ENCODE data around the gene CDK10.
A peak's percentile ranks its signal among the peaks of the same experiment; 100 is the strongest.

The CDK10 gene

DNA sequence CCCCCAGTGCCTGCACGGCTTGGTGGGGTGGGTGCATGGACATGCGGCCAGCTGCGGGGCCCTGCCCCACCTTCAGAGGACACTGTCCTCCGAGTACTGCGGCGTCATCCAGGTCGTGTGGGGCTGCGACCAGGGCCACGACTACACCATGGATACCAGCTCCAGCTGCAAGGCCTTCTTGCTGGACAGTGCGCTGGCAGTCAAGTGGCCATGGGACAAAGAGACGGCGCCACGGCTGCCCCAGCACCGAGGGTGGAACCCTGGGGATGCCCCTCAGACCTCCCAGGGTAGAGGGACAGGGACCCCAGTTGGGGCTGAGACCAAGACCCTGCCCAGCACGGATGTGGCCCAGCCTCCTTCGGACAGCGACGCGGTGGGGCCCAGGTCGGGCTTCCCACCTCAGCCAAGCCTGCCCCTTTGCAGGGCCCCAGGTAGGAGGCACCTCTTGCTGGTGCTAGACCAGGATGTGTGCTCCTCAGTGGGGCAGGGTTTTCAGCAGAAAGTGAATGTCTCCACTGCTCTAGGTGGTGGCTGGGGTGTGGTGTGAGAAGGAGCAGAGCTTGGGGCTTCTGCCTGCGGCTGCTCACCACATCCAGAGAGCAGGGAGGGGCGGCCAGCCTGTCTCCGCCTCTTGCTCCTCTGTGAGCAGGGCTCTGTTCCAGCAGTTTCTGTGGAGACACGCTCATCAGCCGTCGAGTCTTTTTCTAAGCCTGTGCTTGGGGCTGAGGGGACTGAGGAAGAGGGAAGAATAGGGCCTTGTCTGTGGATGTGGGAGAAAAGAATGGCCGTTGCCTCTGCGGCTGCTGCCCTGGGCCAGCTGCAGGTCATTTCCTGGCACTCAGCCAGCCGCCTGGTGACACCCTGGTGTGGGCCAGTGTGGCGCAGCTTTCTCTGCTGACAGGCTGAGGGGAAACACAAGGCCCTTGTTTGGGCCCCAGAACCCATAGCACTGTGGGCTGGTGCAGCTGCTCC, 37.1 kb downstream of the CDK10 start:
- peak overlapping the region; percentile 88 for H3K27ac Mint-ChIP-seq
- no peaks in the 10 kb centered on the region for H3K27me3 Mint-ChIP-seq
- H3K4me3 Mint-ChIP-seq: peak overlapping the region; percentile 92
- no peaks in the 10 kb centered on the region for H3K9me3 Mint-ChIP-seq (ENCODE audit: low read depth)
- peaks cover 9% of the 10 kb centered on the region for H3K36me3 Mint-ChIP-seq
- peaks cover 49% of the 10 kb centered on the region for H3K4me1 Mint-ChIP-seq (ENCODE audit: low read depth)

DNA sequence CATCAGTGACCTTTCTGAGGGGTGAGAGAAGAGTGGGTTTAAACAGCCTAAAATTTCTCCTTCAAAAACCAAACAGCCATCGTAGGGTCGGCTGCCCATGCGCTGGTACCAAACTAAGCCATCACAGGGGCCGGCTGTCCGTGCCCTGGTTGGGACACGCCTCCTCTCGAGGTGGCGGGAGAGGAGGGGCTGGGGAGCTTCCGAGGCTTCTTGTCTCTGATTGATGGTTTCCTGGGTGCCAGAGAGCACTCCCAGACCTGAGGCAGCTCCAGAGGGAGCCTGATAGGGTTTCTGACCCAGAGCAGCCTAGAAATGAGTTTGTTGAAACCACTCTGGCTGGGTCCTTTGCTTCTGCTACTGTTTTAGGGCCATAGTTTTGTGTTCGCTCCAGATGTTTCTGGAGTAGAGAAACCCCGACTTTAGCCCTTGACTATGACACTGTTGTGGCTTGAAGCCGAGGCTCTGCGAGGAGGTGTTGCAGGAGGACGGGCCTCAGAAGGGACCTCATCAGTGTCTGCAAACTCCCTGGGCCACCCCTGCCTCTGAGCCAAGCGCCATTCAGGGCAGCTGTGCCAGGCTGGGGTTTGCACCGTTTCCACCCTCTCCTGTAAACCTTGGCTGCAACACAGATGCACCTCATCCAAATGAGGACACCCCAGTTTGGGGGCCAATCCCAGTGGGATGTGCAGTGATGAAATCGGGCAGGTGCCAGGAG, 41.1 kb downstream of the CDK10 start:
- peak overlapping the region; percentile 55 for H3K4me3 Mint-ChIP-seq
- H3K9me3 Mint-ChIP-seq (ENCODE audit: low read depth): no peaks in the 10 kb centered on the region
- H3K36me3 Mint-ChIP-seq: peaks cover 11% of the 10 kb centered on the region
- H3K27me3 Mint-ChIP-seq: no peaks in the 10 kb centered on the region
- H3K4me1 Mint-ChIP-seq (ENCODE audit: low read depth): peaks cover 59% of the 10 kb centered on the region
- peak overlapping the region; percentile 80 for H3K27ac Mint-ChIP-seq

DNA sequence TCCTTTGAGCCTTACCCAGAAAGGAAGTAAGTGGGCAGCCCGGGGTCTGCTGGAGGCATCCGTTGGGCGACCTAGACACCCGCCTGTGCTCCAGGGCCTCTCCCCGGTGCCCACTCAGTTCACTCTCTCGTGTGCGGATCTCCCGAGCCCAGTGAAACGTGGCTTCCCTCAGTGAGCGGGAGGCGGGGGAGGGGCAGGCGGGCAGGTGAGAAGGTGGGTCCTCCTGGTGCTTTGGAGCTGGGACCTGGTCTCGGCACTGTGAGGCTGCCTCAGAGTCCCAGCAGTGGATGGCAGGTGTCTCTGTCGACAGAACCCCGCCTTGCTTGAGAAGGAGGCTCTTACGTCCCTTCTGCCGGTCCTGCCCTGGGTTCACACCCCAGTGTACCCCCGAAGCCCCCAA, 42.8 kb downstream of the CDK10 start:
- Mint-ChIP-seq H3K27me3 (no peaks in the 10 kb centered on the region), H3K27ac (peak overlapping the region; percentile 61), H3K9me3 (ENCODE audit: low read depth) (no peaks in the 10 kb centered on the region), H3K4me1 (ENCODE audit: low read depth) (peaks cover 52% of the 10 kb centered on the region), H3K4me3 (no peak overlapping the region), H3K36me3 (peaks cover 6% of the 10 kb centered on the region)

DNA sequence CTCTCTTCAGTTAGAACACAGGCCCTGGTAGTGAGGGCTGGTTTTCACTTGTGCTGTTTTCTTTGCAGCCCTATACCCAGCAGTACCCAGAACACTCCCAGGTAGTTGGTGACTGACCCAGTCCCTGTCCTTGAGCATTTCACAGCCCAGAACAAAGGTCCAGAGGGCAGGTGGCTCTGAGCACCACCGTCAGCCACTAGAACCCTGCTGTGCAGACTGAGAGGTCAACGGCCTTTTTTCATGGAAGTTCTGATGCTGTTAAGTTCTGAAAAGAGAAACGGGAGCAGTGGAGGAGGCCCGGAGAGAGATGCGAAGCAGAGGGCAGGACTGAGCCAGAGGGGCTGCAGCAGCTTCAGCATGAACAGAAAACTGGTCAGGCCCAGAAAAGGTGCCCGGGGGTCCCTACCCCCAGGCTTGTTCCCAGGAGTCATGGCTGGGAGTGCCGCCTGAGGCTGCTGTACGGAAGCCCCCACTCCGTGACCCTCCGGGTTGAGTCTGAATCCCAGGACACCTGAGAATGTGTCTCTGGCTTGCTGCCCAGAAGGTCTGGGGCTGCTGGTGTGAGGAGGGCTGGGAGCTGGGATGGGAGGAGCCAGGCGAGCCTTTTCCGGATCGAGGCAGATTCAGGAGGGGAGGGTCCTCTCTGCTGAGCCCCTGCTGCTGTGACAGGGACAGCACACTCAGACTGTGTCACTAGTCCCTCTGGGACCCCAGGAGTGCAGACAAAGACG, 43.5 kb downstream of the CDK10 start:
- peak overlapping the region; percentile 46 for H3K27ac Mint-ChIP-seq
- H3K36me3 Mint-ChIP-seq: peaks cover 8% of the 10 kb centered on the region
- peaks cover 53% of the 10 kb centered on the region for H3K4me1 Mint-ChIP-seq (ENCODE audit: low read depth)
- no peak overlapping the region for H3K4me3 Mint-ChIP-seq
- H3K27me3 Mint-ChIP-seq: no peaks in the 10 kb centered on the region
- no peaks in the 10 kb centered on the region for H3K9me3 Mint-ChIP-seq (ENCODE audit: low read depth)

DNA sequence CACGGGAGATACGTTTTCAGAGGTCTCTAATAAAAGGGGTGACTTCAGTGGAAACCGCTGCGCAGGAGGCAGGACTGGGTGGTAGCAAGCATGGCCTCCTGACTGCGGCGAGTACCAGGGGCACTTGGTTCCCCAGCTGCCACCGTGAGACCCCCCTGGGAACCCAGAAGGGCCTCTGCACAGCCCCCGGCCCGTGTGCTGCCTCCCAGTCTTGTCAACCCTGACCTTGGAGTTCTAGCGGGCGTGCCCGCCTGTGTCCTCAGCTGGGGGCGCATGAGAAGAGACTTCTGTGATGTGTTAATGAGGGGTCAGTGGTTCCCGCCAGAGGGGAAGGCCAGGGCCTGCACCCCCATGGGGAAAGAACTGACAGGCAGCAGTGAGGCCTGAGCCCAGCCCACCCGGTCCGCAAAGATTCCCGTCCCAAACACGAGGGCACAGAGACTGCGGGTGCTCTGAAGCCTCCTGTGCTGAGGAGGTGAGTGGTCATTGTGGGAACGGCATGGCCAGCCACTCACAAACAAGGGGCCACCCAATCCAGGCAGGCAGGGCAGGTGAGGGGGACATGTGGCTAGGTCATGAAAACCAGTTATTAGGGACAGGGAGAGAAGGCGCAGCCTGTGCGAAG, 44.2 kb downstream of the CDK10 start:
- Mint-ChIP-seq H3K4me3 (no peak overlapping the region), H3K4me1 (ENCODE audit: low read depth) (peaks cover 56% of the 10 kb centered on the region), H3K27me3 (no peaks in the 10 kb centered on the region), H3K36me3 (peaks cover 8% of the 10 kb centered on the region), H3K9me3 (ENCODE audit: low read depth) (no peaks in the 10 kb centered on the region), H3K27ac (no peak overlapping the region)

DNA sequence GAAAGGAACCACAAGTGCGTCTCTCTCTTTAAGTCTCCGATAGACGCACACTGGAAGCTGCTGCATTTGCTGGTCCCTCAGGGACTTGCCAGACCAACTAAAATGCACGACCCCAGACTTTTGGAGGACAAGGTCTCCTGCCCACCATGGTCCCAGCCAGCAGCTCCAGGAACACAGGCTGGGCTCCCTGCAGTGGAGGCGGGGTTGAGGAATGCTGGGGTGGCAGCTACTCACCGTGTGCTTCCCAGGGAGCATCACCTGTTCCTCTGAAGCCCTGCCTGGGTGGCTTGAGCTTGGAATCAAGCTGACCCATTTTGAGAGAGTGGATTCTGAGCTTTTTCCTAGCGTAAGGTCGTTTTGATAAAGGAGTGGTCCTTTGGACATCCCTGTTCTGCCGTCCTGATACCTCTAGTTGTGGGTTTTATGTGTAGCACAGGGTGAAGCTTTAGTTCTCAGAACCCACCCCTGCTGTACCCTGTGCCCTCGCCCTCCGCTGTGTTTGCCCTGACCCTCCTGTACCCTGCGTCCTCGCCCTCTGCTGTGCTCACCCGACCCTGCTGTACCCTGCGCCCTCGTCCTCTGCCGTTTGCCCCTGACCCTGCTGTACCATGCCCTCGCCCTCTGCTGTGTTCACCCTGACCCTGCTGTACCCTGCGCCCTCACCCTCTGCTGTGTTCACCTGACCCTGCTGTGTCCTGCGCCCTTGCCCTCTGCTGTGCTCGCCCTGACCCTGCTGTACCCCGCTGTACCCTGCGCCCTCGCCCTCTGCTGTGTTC, 45.8 kb downstream of the CDK10 start:
- peaks cover 58% of the 10 kb centered on the region for H3K4me1 Mint-ChIP-seq (ENCODE audit: low read depth)
- no peak overlapping the region for H3K4me3 Mint-ChIP-seq
- no peaks in the 10 kb centered on the region for H3K27me3 Mint-ChIP-seq
- H3K36me3 Mint-ChIP-seq: peaks cover 4% of the 10 kb centered on the region
- no peaks in the 10 kb centered on the region for H3K9me3 Mint-ChIP-seq (ENCODE audit: low read depth)
- peak overlapping the region; percentile 46 for H3K27ac Mint-ChIP-seq

DNA sequence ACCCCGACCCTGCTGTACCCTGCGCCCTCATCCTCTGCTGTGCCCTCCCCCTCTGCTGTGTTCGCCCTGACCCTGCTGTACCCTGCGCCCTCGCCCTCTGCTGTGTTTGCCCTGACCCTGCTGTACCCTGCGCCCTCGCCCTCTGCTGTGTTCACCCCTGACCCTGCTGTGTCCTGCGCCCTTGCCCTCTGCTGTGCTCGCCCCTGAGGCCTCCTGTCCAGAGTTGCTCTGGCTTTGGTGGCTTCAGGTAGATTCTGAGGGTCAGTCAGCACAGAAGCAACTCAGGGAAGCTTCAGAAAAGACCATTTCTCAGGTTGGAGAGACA, 46.4 kb downstream of the CDK10 start:
- Mint-ChIP-seq H3K9me3 (ENCODE audit: low read depth) (no peaks in the 10 kb centered on the region), H3K4me1 (ENCODE audit: low read depth) (peaks cover 58% of the 10 kb centered on the region), H3K36me3 (peaks cover 4% of the 10 kb centered on the region)

DNA sequence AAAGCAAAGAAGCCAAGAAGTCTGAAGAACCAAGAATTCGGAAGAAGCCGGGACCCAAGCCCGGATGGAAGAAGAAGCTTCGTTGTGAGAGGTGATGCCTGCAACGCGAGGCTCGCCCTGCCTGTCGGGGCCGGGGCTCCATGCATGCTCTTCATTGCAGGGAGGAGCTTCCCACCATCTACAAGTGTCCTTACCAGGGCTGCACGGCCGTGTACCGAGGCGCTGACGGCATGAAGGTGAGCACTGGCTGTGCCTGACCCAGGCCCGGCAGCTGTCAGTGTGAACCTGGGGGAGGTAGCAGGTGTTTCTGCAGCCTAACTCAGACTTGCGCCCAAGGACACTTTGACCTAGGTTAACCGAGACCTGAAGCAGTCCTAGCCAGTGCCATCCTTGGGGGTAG, 46.8 kb downstream of the CDK10 start:
- no peaks in the 10 kb centered on the region for H3K27me3 Mint-ChIP-seq
- H3K4me3 Mint-ChIP-seq: no peak overlapping the region
- no peak overlapping the region for H3K27ac Mint-ChIP-seq
- H3K9me3 Mint-ChIP-seq (ENCODE audit: low read depth): no peaks in the 10 kb centered on the region
- peaks cover 4% of the 10 kb centered on the region for H3K36me3 Mint-ChIP-seq
- peaks cover 59% of the 10 kb centered on the region for H3K4me1 Mint-ChIP-seq (ENCODE audit: low read depth)

More for the DNA sequence above, 46.4 kb downstream of the CDK10 start:
- H3K4me3 Mint-ChIP-seq: no peak overlapping the region
- H3K27ac Mint-ChIP-seq: no peak overlapping the region
- H3K27me3 Mint-ChIP-seq: no peaks in the 10 kb centered on the region

DNA sequence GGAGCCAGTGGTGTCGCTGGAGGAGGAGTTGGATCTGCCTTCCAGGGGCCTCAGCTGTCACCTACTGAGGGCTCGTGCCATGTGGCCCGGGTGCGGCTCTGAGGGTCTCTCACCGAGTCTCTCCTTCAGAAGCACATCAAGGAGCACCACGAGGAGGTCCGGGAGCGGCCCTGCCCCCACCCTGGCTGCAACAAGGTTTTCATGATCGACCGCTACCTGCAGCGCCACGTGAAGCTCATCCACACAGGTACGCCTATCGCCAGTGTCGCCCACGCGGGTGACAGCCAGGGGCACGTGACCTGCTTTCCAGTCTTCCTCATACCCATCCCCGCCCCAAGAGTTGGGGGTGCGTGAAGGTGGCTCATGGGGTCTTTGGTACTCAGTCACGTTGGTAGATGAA, 47.3 kb downstream of the CDK10 start:
- Mint-ChIP-seq H3K4me1 (ENCODE audit: low read depth) (peaks cover 58% of the 10 kb centered on the region), H3K27ac (no peak overlapping the region), H3K36me3 (peaks cover 4% of the 10 kb centered on the region), H3K4me3 (no peak overlapping the region), H3K27me3 (no peaks in the 10 kb centered on the region), H3K9me3 (ENCODE audit: low read depth) (no peaks in the 10 kb centered on the region)

DNA sequence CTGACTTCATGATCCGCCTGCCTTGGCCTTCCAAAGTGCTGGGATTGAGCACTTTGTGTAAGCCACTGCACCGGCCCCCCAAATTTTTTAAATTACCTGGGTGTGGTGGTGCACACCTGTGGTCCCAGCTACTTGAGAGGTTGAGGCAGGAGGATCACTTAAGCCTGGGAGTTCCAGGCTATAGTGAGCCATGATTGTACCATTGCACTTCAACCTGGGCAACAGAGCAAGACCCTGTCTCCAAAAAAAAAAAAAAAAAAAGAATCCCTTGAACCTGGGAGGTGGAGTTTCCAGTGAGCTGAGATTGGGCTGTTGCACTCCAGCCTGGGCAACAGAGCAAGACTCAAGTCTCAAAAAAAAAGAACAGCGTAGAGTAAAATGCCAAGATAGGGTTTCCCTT, 50.1 kb downstream of the CDK10 start:
- no peaks in the 10 kb centered on the region for H3K9me3 Mint-ChIP-seq (ENCODE audit: low read depth)
- H3K36me3 Mint-ChIP-seq: peaks cover 4% of the 10 kb centered on the region
- H3K4me1 Mint-ChIP-seq (ENCODE audit: low read depth): peaks cover 48% of the 10 kb centered on the region
- H3K27me3 Mint-ChIP-seq: no peaks in the 10 kb centered on the region
- H3K4me3 Mint-ChIP-seq: no peak overlapping the region
- H3K27ac Mint-ChIP-seq: no peak overlapping the region

DNA sequence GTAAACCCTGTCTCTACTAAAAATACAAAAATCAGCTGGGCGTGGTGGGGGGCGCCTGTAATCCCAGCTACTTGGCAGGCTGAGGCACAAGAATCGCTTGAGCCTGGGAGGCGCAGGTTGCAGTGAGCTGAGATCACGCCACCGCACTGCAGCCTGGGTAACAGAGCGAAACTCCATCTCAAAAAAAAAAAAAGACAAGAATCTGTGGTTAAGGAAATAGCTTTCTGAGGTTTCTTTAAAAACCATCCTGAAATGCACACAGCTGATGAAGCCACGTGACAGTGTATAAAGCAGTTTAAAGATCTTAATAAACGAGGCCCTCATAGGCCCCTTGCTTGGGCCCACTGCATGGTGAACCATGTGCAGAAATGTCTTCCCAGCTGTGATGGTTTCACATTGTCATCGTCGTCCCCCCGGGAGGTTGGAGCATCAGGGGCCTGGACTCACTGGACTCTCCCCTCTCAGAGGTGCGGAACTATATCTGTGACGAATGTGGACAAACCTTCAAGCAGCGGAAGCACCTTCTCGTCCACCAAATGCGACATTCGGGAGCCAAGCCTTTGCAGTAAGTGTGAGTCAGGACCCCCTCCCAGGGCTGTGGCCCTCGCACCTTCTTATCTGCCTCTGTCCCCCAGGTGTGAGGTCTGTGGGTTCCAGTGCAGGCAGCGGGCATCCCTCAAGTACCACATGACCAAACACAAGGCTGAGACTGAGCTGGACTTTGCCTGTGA, 51.0 kb downstream of the CDK10 start:
- Mint-ChIP-seq H3K27ac (peak overlapping the region; percentile 64), H3K36me3 (peaks cover 2% of the 10 kb centered on the region), H3K4me1 (ENCODE audit: low read depth) (peaks cover 41% of the 10 kb centered on the region), H3K27me3 (no peaks in the 10 kb centered on the region), H3K4me3 (no peak overlapping the region), H3K9me3 (ENCODE audit: low read depth) (no peaks in the 10 kb centered on the region)

DNA sequence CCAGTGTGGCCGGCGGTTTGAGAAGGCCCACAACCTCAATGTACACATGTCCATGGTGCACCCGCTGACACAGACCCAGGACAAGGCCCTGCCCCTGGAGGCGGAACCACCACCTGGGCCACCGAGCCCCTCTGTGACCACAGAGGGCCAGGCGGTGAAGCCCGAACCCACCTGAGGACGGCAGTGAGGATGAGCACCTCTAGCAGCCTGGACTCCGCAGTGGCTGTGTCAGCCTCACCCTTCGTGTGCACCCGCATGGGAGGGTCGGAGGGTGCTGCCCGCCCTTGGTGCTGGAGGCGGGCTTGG, 51.5 kb downstream of the CDK10 start:
- H3K9me3 Mint-ChIP-seq (ENCODE audit: low read depth): no peaks in the 10 kb centered on the region
- no peaks in the 10 kb centered on the region for H3K27me3 Mint-ChIP-seq
- peak overlapping the region; percentile 64 for H3K27ac Mint-ChIP-seq
- peaks cover 2% of the 10 kb centered on the region for H3K36me3 Mint-ChIP-seq
- no peak overlapping the region for H3K4me3 Mint-ChIP-seq
- H3K4me1 Mint-ChIP-seq (ENCODE audit: low read depth): peaks cover 41% of the 10 kb centered on the region

DNA sequence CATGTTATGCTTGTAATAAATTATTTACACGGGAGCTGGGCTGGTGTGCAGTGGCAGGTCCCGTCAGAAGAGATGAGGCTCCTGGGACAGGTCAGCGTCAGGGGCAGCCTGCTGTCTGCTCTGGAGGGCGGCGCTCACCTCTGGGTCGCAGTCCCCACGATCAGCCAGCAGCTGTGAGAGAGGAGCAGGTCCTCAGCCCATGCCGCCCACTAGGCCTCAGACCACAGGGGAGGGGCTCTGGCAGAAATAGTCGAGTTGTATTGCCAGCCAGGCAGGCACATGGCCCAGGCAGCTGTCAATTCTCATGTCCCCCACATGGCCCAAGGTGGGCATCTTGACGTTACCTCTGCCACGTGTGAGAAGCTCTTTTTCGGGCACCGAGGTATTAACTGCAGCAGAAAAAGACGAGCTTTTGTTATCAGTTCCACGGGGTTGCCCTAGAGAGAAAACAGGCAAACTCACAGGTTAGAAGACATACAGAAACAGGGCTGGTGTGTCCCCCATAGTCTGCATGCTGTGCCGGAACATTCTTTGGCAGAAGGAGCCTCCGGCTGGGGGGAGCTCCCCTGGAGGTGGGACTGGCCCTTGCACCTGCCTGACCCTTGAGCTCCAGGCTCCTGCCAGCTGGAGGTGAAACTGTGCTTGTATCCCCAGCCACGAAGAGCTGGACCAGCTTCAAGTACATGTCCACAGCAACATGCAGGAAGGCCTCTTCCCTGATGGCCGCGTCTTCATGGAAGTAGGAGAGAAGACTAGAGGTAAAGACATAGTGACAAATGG, 52.2 kb downstream of the CDK10 start:
- Mint-ChIP-seq H3K27me3 (no peaks in the 10 kb centered on the region), H3K4me1 (ENCODE audit: low read depth) (peaks cover 46% of the 10 kb centered on the region), H3K9me3 (ENCODE audit: low read depth) (no peaks in the 10 kb centered on the region), H3K27ac (peak overlapping the region; percentile 10), H3K4me3 (no peak overlapping the region), H3K36me3 (peaks cover 2% of the 10 kb centered on the region)

Data from activated naive CD8-positive, alpha-beta T cell (primary cell).